ENCODE data around the gene RAB7B. TPM values are rescaled to one million over a fixed set of nuclear protein-coding genes. Genes with fewer than 3 reads are reported as not detected.
A peak's percentile ranks its signal among the peaks of the same experiment; 100 is the strongest.

The RAB7B gene
- polyA plus RNA-seq, 2 of the 4 experiments (the other 2 are of a cell fraction), result 0.08 to 0.30 TPM

DNA sequence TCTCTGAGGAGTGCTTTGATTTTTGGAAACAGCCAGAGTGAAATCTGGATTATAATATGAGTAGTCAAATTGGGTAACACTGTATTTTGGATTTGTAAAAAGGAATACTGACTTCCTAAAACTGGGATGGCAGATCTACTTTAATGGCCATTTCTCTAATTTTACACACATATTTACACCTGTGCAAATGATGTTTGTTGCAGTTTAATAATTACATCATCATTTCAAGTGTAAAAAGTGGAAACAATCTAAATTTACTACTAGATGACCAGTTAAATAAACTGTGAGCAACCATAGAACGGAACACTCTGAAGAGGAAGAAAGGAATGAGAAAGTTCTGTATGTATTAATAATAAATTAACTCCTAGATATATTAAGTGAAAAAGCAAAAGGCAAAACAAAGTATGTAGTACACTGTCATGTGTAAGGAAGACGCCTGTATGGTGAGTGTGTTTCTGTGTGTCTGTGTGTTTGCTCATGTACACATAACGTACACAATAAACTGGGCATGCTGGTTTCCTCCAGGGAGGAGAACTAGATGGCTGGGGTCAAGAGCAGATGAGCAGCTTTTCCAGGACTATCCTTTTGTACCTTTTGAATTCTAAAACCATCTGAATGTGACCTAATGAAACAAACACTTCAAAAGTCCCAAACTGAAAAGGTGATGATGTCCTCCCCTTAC lies 46.9 kb upstream of the RAB7B start:
- WGBS (ENCODE audit: missing lambda C conversion rate), result 80% methylated on average over 3 of the region's 3 CpGs
- ChIA-PET POLR2A (no interaction called here), CTCF (no interaction called here)
- no peak for FAIRE-seq
- Histone ChIP-seq H3K27ac (no peak overlapping the region), H3K4me2 (no peak overlapping the region), H3K4me1 (peaks cover 13% of the 10 kb centered on the region; the same call in 2 of the 3 replicates), H3K4me3 (no peak overlapping the region), H3K9me3 (no peaks in the 10 kb centered on the region)
- ATAC-seq, result no peak
- TF ChIP-seq CBX8 (IDR thresholded peaks at IDR 0.05), result no peak
- no peak for TF ChIP-seq JUN (IDR thresholded peaks at IDR 0.05)
- TF ChIP-seq POLR2A (IDR thresholded peaks at IDR 0.05; ENCODE audit: low read length), result no peak
- TF ChIP-seq MAFK (IDR thresholded peaks at IDR 0.05; ENCODE audit: partially characterized antibody), result no peak
- DNase-seq (ENCODE audit: low read depth in 1 of 2, low spot score in 1 of 2), result no peak

DNA sequence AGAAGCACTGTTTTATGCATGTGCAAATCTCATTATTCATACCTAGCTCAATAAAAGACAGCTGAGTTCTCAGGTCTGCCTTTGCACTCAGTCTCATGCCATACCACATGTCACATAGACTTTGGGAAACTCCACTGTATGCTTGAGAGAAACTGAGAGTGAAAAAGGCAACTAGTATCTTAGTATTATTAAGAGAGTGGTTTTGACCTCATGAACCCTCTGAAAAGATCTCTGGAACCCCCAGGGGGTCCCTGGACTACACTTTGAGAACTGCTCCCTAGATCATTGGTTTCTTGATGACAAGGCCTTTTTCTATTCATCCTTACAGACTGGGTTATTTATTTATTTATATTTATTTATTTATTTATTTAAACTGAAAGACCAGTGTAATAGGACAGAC lies 46.1 kb upstream of the RAB7B start:
- POLR2A ChIA-PET, result no interaction called here
- peaks cover 13% of the 10 kb centered on the region; the same call in 2 of the 3 replicates for H3K4me1 ChIP-seq
- no peak overlapping the region for H3K4me3 ChIP-seq
- FAIRE-seq (no peak), ATAC-seq (no peak), DNase-seq (ENCODE audit: low read depth in 1 of 2, low spot score in 1 of 2) (no peak)
- CTCF ChIA-PET, result interaction anchor here (0.6 to 1.4 kb wide), 2 partner anchors 10 to 65 kb away, joined by 3 to 4 read pairs; no protein-coding TSS in a partner anchor
- TF ChIP-seq SREBF2 (IDR thresholded peaks at IDR 0.05), result no peak
- TF ChIP-seq, protein P1, sequence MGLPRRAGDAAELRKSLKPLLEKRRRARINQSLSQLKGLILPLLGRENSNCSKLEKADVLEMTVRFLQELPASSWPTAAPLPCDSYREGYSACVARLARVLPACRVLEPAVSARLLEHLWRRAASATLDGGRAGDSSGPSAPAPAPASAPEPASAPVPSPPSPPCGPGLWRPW (IDR thresholded peaks at IDR 0.05), result no peak
- TF ChIP-seq ZC3H11A (IDR thresholded peaks at IDR 0.05), result peak; percentile 67
- H3K9me3 ChIP-seq, result no peaks in the 10 kb centered on the region
- H3K4me2 ChIP-seq, result no peak overlapping the region
- no peak overlapping the region for H3K27ac ChIP-seq

DNA sequence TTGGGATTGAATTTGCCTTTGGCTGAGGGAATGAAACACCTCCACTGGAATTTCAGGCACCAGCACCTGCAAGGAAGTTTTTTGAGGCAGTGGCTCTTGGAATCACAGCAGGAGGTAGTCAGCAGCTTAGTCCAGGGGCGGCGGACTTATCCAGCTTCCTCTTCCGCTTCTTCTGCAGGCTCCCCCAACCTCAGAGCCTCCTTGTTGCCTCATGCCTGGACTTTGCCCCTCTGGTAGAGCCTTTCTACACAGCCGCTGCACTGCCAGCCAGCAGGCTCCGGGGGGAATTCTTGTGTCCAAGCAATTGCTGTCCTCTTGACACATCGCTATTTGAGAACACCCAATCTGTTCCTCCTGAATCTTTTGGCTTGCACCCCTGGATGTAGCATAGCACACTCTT lies 45.4 kb upstream of the RAB7B start:
- Histone ChIP-seq H3K4me2 (peak overlapping the region; percentile 62), H3K9me3 (no peaks in the 10 kb centered on the region), H3K4me1 (peaks cover 13% of the 10 kb centered on the region; the same call in 2 of the 3 replicates), H3K27ac (peak overlapping the region; percentile 45 to 54; a peak in 3 of 6 replicates), H3K4me3 (no peak overlapping the region)
- 19% methylated on average over 6 of the region's 6 CpGs for WGBS (ENCODE audit: missing lambda C conversion rate)
- TF ChIP-seq TP53 (CRISPR knock-in tag; IDR thresholded peaks at IDR 0.05) (no peak), HEYL (CRISPR knock-in tag; IDR thresholded peaks at IDR 0.05) (no peak), POLR2AphosphoS2 (conservative IDR thresholded peaks at IDR 0.05; ENCODE audit: low read length) (no peak), ZNF302 (CRISPR knock-in tag; IDR thresholded peaks at IDR 0.05) (no peak), HOXB13 (CRISPR knock-in tag; IDR thresholded peaks at IDR 0.05; ENCODE audit: low read depth) (no peak), TFCP2L1 (CRISPR knock-in tag; IDR thresholded peaks at IDR 0.05) (no peak), RCOR1 (IDR thresholded peaks at IDR 0.05; ENCODE audit: low read depth, low read length) (no peak), ZFP36 (IDR thresholded peaks at IDR 0.05; ENCODE audit: borderline replicate concordance, partially characterized antibody) (no peak), EP300 (IDR thresholded peaks at IDR 0.05) (no peak), EHMT2 (IDR thresholded peaks at IDR 0.05; ENCODE audit: low read depth) (no peak), HOXB5 (CRISPR knock-in tag; IDR thresholded peaks at IDR 0.05) (no peak), ZSCAN20 (CRISPR knock-in tag; IDR thresholded peaks at IDR 0.05) (no peak), FOSL2 (IDR thresholded peaks at IDR 0.05) (no peak), FOSL2 (CRISPR knock-in tag; IDR thresholded peaks at IDR 0.05) (no peak), KDM5A (IDR thresholded peaks at IDR 0.05) (no peak), MAFK (IDR thresholded peaks at IDR 0.05; ENCODE audit: partially characterized antibody) (no peak), ESRRA (IDR thresholded peaks at IDR 0.05; ENCODE audit: borderline replicate concordance, low read length) (no peak)
- TF ChIP-seq, protein P2, sequence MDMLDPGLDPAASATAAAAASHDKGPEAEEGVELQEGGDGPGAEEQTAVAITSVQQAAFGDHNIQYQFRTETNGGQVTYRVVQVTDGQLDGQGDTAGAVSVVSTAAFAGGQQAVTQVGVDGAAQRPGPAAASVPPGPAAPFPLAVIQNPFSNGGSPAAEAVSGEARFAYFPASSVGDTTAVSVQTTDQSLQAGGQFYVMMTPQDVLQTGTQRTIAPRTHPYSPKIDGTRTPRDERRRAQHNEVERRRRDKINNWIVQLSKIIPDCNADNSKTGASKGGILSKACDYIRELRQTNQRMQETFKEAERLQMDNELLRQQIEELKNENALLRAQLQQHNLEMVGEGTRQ (IDR thresholded peaks at IDR 0.05), result no peak
- TF ChIP-seq, protein P3, sequence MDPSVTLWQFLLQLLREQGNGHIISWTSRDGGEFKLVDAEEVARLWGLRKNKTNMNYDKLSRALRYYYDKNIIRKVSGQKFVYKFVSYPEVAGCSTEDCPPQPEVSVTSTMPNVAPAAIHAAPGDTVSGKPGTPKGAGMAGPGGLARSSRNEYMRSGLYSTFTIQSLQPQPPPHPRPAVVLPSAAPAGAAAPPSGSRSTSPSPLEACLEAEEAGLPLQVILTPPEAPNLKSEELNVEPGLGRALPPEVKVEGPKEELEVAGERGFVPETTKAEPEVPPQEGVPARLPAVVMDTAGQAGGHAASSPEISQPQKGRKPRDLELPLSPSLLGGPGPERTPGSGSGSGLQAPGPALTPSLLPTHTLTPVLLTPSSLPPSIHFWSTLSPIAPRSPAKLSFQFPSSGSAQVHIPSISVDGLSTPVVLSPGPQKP (IDR thresholded peaks at IDR 0.05; ENCODE audit: low read depth, low read length), result no peak
- TF ChIP-seq, protein P4, sequence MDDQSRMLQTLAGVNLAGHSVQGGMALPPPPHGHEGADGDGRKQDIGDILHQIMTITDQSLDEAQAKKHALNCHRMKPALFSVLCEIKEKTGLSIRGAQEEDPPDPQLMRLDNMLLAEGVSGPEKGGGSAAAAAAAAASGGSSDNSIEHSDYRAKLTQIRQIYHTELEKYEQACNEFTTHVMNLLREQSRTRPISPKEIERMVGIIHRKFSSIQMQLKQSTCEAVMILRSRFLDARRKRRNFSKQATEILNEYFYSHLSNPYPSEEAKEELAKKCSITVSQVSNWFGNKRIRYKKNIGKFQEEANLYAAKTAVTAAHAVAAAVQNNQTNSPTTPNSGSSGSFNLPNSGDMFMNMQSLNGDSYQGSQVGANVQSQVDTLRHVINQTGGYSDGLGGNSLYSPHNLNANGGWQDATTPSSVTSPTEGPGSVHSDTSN (IDR thresholded peaks at IDR 0.05), result no peak
- TF ChIP-seq, protein P5, sequence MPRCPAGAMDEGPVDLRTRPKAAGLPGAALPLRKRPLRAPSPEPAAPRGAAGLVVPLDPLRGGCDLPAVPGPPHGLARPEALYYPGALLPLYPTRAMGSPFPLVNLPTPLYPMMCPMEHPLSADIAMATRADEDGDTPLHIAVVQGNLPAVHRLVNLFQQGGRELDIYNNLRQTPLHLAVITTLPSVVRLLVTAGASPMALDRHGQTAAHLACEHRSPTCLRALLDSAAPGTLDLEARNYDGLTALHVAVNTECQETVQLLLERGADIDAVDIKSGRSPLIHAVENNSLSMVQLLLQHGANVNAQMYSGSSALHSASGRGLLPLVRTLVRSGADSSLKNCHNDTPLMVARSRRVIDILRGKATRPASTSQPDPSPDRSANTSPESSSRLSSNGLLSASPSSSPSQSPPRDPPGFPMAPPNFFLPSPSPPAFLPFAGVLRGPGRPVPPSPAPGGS (IDR thresholded peaks at IDR 0.05), result no peak
- DNase-seq (ENCODE audit: low read depth in 1 of 2, low spot score in 1 of 2) (peak in 1 of 2 experiments; percentile 59), ATAC-seq (peak; percentile 74 to 88; a peak in 5 of 6 replicates), FAIRE-seq (no peak)
- CTCF ChIA-PET, result interaction anchor here (0.6 to 1.4 kb wide), 2 partner anchors 10 to 64 kb away, joined by 3 to 4 read pairs; no protein-coding TSS in a partner anchor
- POLR2A ChIA-PET, result no interaction called here
